ENCODE data around the gene PRTN3.
"Not testable (repeated sequence)": the region's sequence is repeated elsewhere in the genome, so short reads cannot be mapped to it uniquely, and the experiment has no call there.

PRTN3 gene

GRCh38 chr19:845707-846521 lies 5.1 kb downstream of the PRTN3 start:
- DNase-seq (ENCODE audit: low read depth in 2 of 2): no peak

DNA sequence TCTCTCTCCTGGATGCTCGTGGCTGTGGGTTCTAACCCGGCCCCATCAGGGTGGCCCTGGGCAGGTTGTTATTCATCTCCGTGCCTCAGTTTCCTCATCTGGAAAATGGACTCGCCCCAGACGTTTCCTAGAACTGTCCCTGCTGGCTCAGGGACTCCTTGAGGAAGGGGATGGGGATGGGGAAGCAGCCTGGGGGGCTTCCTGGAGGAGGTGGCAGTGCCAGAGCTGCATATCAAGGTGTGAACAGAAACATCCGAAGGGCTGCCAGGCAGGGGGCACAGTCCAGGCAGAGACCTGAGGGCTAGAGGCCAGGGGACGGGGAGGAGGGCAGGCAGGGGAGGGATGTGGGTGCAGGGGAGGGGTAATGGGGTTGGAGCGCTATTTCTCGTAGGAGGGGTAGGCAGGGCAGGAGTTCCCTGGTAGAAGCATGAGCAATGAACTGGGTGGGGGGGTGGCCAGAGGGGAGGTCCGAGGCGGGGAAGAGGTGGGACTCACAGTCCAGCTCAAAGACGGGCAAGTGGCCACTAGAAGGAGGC lies 7.7 kb downstream of the PRTN3 start:
- DNase-seq (ENCODE audit: low read depth in 2 of 2): no peak

GRCh38 chr19:849195-849594 lies 8.4 kb downstream of the PRTN3 start:
- DNase-seq (ENCODE audit: low read depth in 2 of 2): not testable (repeated sequence)

- no peak for DNase-seq (ENCODE audit: low read depth in 2 of 2)
Observed at GRCh38 chr19:850221-850978, 9.6 kb downstream of the PRTN3 start.

- no peak for DNase-seq (ENCODE audit: low read depth in 2 of 2)
Observed at GRCh38 chr19:850979-851335, 10.2 kb downstream of the PRTN3 start.

DNA sequence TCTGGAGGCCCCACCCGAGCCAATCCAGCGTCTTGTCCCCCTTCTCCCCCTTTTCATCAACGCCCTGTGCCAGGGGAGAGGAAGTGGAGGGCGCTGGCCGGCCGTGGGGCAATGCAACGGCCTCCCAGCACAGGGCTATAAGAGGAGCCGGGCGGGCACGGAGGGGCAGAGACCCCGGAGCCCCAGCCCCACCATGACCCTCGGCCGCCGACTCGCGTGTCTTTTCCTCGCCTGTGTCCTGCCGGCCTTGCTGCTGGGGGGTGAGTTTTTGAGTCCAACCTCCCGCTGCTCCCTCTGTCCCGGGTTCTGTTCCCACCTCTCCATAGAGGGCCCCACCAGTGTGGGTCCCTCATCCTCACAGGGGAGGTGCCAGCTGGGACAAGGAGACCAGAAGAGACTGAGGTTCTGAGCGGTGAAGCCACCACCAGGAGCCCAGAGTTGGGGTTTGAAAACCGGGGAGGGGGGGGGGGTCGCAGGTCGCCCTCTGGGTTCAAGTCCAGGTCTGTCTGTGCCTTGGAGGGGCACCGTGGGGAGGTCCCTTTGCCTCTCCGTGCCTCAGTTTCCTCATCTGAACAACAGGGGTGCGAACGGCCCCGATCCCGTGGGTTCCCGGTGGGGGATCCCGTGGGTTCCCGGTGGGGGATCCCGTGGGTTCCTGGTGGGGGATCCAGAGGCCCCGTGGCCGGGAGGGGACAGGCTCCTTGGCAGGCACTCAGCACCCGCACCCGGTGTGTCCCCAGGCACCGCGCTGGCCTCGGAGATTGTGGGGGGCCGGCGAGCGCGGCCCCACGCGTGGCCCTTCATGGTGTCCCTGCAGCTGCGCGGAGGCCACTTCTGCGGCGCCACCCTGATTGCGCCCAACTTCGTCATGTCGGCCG lies 11.6 kb downstream of the PRTN3 start, which contains the start of gene ELANE:
TSS of gene ELANE (plus strand) at position 168 of the 878 bp plus-strand sequence. CDS start at position 194, 26 bp downstream.
- DNase-seq (ENCODE audit: low read depth in 2 of 2): no peak

GRCh38 chr19:853014-853585 lies 12.3 kb downstream of the PRTN3 start:
- no peak for DNase-seq (ENCODE audit: low read depth in 2 of 2)

DNA sequence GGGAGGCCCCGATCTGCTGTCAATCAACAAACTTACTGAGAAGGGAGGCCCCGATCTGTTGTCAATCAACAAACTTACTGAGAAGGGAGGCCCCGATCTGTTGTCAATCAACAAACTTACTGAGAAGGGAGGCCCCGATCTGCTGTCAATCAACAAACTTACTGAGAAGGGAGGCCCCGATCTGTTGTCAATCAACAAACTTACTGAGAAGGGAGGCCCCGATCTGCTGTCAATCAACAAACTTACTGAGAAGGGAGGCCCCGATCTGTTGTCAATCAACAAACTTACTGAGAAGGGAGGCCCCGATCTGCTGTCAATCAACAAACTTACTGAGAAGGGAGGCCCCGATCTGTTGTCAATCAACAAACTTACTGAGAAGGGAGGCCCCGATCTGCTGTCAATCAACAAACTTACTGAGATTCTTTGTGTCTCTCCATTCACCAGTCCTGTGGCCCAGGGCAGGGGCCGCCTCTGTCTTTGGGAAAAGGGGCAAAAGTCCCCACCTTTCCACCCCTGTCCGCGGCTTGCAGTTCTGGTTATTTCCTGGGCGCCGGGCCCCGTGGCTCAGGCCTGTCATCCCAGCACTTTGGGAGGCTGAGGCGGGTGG lies 12.9 kb downstream of the PRTN3 start:
- DNase-seq (ENCODE audit: low read depth in 2 of 2): not testable (repeated sequence)

DNA sequence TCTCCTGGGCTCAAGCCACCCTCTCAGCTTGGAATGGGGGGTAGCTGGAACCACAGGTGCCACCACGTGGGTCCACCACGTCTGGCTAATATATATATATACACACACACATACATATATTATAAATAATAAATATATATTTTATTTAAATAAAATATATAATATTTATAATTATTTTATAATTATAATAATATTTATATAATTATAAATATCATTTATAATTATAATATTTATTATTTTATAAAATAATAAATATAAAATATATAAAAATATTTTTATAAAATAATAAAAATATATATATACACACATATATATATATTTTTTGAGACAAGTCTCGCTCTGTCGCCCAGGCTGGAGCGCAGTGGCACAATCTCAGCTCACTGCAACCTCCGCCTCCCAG lies 13.8 kb downstream of the PRTN3 start:
- no peak for DNase-seq (ENCODE audit: low read depth in 2 of 2)

- DNase-seq (ENCODE audit: low read depth in 2 of 2): no peak
Observed at GRCh38 chr19:855142-855541, 14.3 kb downstream of the PRTN3 start.

GRCh38 chr19:855566-856120 lies 14.8 kb downstream of the PRTN3 start:
- DNase-seq (ENCODE audit: low read depth in 2 of 2): no peak

DNA sequence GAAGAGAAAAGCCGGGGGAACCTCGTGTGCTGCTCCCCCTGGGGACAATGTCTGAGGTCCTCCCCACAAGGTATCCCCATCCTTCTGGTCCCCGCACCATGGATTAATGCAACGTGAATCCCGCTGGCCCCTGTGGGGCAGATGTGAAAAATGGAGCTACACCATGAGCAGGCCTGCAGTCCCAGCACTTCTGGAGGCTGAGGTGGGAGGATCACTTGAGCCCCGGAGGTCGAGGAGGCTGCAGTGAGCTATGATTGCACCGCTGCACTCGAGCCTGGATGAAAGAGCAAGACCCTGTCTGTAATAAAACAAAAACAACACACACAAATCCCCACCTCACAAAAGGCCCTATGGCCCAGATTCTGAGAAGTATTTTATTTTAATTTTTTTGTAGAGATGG lies 17.5 kb downstream of the PRTN3 start:
- no peak for DNase-seq (ENCODE audit: low read depth in 2 of 2)

- no peak for DNase-seq (ENCODE audit: low read depth in 2 of 2)
Observed at GRCh38 chr19:858868-859843, 18.4 kb downstream of the PRTN3 start, which contains the start of gene CFD. Gene CFD, plus strand, starts transcription at chr19:859664. Its CDS starts 26 bp downstream, at chr19:859690.

GRCh38 chr19:861141-861755 lies 20.4 kb downstream of the PRTN3 start:
- DNase-seq (ENCODE audit: low read depth in 2 of 2): no peak

DNA sequence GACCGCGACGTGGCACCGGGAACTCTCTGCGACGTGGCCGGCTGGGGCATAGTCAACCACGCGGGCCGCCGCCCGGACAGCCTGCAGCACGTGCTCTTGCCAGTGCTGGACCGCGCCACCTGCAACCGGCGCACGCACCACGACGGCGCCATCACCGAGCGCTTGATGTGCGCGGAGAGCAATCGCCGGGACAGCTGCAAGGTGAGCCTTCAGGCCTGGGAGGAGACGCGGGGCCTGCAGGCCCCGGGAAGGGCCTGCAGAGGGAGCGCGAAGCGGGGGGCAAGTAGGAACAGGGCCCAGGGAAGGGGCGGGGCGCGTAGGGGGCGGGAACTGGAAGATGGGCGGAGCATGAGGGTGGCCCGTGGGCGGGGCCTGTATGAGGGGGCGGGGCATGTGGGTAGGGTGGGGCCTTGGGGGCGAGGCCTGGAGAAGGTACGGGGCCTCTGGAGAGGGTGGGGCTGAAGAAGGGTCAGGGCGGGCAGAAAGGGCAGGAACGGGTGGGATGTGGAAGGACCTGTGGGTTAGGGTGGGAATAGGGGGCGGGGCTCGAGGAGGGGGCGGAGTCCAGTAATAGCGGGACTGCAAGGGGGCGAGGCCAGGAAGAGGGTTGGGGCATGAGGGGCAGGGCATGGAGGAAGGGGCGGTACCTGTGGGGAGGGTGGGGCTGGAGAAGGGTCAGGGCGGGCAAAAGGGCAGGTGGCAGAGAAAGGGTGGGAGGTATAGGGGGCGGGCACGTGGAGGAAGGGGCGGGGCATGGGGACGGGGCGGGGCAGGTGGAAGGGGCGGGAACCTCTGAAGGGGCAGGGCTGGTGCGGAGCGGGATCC lies 21.2 kb downstream of the PRTN3 start:
- DNase-seq (ENCODE audit: low read depth in 2 of 2): peak; percentile 48 to 73

- DNase-seq (ENCODE audit: low read depth in 2 of 2): peak; percentile 59 to 78
Observed at GRCh38 chr19:862581-863314, 21.9 kb downstream of the PRTN3 start.

- no peak for DNase-seq (ENCODE audit: low read depth in 2 of 2)
Observed at GRCh38 chr19:863315-863620, 22.5 kb downstream of the PRTN3 start.

All from stimulated activated CD8-positive, alpha-beta memory T cell treated with anti-CD3 and anti-CD28 coated beads, Interleukin-2, amount 100 ng/mL, for 48 hours (primary cell).